Activated effector memory CD4-positive, alpha-beta T cell treated with Interleukin-2 at 50 U/mL for 16 hours (primary cell): Measurements from ENCODE around the gene SREK1IP1.

Experiments
- DNase-seq: peaks from one replicate; pipeline ENCODE4 v3.0.0-alpha.2; 2020

Gene SREK1IP1

GRCh38 chr5:64680289-64680688, 88.2 kb downstream of the SREK1IP1 start:
- DNase-seq, result no peak

GRCh38 chr5:64678374-64678773, 90.1 kb downstream of the SREK1IP1 start:
- no peak for DNase-seq

- DNase-seq, result no peak
Measured at GRCh38 chr5:64671678-64672077, 96.8 kb downstream of the SREK1IP1 start.

- DNase-seq, result no peak
Measured at GRCh38 chr5:64670277-64670676, 98.2 kb downstream of the SREK1IP1 start.
